Measurements from ENCODE around the gene LMO7.

GRCh38 chr13:75760131-75761021 lies 124.2 kb downstream of the LMO7 start:
- no peak for TF ChIP-seq ZNF274 (IDR thresholded peaks at IDR 0.05; ENCODE audit: low read depth, low read length)
- TF ChIP-seq YY1 (IDR thresholded peaks at IDR 0.05; ENCODE audit: insufficient read depth, insufficient read length) = no peak

Data from NT2/D1 (cell line).